ENCODE data around the gene NAPSA. TPM values are rescaled to one million over a fixed set of nuclear protein-coding genes. Genes with fewer than 3 reads are reported as not detected.

The NAPSA gene
- polyA plus RNA-seq, 1 donor from 2014 or later, result not detected

DNA sequence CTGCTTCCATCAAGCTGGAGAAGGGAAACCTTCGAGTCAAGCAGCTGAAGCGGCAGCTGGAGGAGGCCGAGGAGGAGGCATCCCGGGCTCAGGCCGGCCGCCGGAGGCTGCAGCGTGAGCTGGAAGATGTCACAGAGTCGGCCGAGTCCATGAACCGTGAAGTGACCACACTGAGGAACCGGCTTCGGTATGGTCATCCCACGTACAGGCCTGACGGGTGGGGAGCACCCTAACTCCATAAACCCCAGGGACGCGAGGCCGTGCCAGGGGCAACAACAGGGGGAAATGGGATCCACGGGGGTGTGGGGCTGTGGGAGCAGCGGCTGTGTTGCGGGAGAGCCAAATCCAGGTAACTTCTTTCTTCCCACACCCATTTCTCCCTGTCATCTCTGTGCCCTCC, 56.4 kb downstream of the NAPSA start:
- H3K9ac ChIP-seq (ENCODE audit: low read length), result no peak overlapping the region
- H3K36me3 ChIP-seq (ENCODE audit: insufficient read depth, low read length), result no peaks in the 10 kb centered on the region
- no peak overlapping the region for H3K4me3 ChIP-seq (ENCODE audit: low read length)
- TF ChIP-seq SMC3 (conservative IDR thresholded peaks at IDR 0.05; ENCODE audit: poor library complexity), result no peak
- no peak for TF ChIP-seq TAF1 (IDR thresholded peaks at IDR 0.05; ENCODE audit: low read depth)
- no peak for TF ChIP-seq POLR2AphosphoS5 (IDR thresholded peaks at IDR 0.05)
- no peak for TF ChIP-seq EP300 (conservative IDR thresholded peaks at IDR 0.05; ENCODE audit: poor library complexity, severe bottlenecking)
- TF ChIP-seq, protein P1, sequence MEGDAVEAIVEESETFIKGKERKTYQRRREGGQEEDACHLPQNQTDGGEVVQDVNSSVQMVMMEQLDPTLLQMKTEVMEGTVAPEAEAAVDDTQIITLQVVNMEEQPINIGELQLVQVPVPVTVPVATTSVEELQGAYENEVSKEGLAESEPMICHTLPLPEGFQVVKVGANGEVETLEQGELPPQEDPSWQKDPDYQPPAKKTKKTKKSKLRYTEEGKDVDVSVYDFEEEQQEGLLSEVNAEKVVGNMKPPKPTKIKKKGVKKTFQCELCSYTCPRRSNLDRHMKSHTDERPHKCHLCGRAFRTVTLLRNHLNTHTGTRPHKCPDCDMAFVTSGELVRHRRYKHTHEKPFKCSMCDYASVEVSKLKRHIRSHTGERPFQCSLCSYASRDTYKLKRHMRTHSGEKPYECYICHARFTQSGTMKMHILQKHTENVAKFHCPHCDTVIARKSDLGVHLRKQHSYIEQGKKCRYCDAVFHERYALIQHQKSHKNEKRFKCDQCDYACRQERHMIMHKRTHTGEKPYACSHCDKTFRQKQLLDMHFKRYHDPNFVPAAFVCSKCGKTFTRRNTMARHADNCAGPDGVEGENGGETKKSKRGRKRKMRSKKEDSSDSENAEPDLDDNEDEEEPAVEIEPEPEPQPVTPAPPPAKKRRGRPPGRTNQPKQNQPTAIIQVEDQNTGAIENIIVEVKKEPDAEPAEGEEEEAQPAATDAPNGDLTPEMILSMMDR (IDR thresholded peaks at IDR 0.05; ENCODE audit: poor library complexity, severe bottlenecking), result no peak
- TF ChIP-seq MXI1 (conservative IDR thresholded peaks at IDR 0.05; ENCODE audit: poor library complexity, severe bottlenecking), result no peak
- TF ChIP-seq RAD21 (conservative IDR thresholded peaks at IDR 0.05), result no peak
- no peak for TF ChIP-seq REST (IDR thresholded peaks at IDR 0.05; ENCODE audit: borderline replicate concordance)
- TF ChIP-seq EZH2 (IDR thresholded peaks at IDR 0.05; ENCODE audit: borderline replicate concordance, insufficient read depth, low read length, poor library complexity, severe bottlenecking), result no peak
- no peaks in the 10 kb centered on the region for H3F3A ChIP-seq (ENCODE audit: insufficient read depth, low read length, poor library complexity, severe bottlenecking)
- peaks cover 19% of the 10 kb centered on the region for H3K27me3 ChIP-seq (ENCODE audit: insufficient read depth, low read depth, low read length)
- no peaks in the 10 kb centered on the region for H3K79me2 ChIP-seq (replicated peaks; ENCODE audit: insufficient read depth, low read length)
- H3K4me2 ChIP-seq (ENCODE audit: low read length), result no peak overlapping the region
- H2AFZ ChIP-seq (ENCODE audit: low read depth, low read length), result no peak overlapping the region
- H3K9me2 ChIP-seq (ENCODE audit: insufficient read depth, low read length), result no peaks in the 10 kb centered on the region
- no peaks in the 10 kb centered on the region for H4K20me1 ChIP-seq (ENCODE audit: insufficient read depth)
- H3K27ac ChIP-seq (ENCODE audit: low read length), result no peak overlapping the region
- H3K9me3 ChIP-seq (ENCODE audit: low read length), result peaks cover 5% of the 10 kb centered on the region

Other genes starting within 250 kb of the NAPSA start
- not detected in 2 replicates for gene IZUMO2, start 202.4 kb downstream of the NAPSA start, polyA plus RNA-seq
- not detected in 2 replicates for gene MYH14, start 162.0 kb downstream of the NAPSA start, polyA plus RNA-seq
- 0.97 and 1.1 TPM in 2 replicates for gene KCNC3, start 36.3 kb downstream of the NAPSA start, polyA plus RNA-seq
- 18.5 and 27.7 TPM in 2 replicates for gene NR1H2, start 10.8 kb upstream of the NAPSA start, polyA plus RNA-seq
- gene POLD1, start 18.7 kb upstream of the NAPSA start, polyA plus RNA-seq, result 13.1 and 20.2 TPM in 2 replicates
- not detected in 2 replicates for gene SPIB, start 53.3 kb upstream of the NAPSA start, polyA plus RNA-seq
- gene MYBPC2, start 67.3 kb upstream of the NAPSA start, polyA plus RNA-seq, result not detected in 2 replicates
- gene EMC10, start 110.9 kb upstream of the NAPSA start, polyA plus RNA-seq, result 233 and 270 TPM in 2 replicates
- gene GARIN5A, start 111.2 kb upstream of the NAPSA start, polyA plus RNA-seq, result 3.3 and 6.5 TPM in 2 replicates
- 6.6 and 10.7 TPM in 2 replicates for gene JOSD2, start 145.6 kb upstream of the NAPSA start, polyA plus RNA-seq
- gene ASPDH, start 148.3 kb upstream of the NAPSA start, polyA plus RNA-seq, result 0.98 TPM in 1 of 2 replicates, not detected in the other
- 83.1 and 98.9 TPM in 2 replicates for gene LRRC4B, start 202.8 kb upstream of the NAPSA start, polyA plus RNA-seq